Measurements from ENCODE around the gene FBXO2. TPM values are rescaled to one million over a fixed set of nuclear protein-coding genes. Genes with fewer than 3 reads are reported as not detected.

Gene FBXO2
- total RNA-seq, 4 donors from 2014 or later: 0.82 to 3.7 TPM; not detected in 2

DNA sequence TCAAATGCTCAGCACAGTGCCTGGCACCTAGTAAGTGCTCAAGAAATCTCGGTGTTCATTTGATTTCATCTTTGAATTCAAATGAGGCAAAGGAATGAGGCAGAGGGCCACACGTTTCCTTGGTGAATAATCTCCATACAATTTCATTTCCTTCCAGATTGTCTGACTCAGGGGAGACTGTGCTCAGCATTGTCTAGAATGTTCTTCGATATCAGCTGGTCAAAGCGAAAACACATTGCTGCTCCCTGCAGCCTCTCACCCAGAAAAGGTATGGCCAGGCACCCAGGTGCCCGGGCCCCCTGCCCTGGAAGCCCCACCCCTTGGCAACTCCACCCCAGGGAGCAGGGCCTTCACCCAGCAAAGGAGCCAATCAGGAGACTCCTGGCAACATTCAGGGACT, 55.8 kb downstream of the FBXO2 start:
- Histone ChIP-seq H3K36me3 (no peaks in the 10 kb centered on the region), H3K9me3 (no peaks in the 10 kb centered on the region), H3K27me3 (peaks cover 16% of the 10 kb centered on the region), H3K4me1 (no peaks in the 10 kb centered on the region), H3K27ac (no peak overlapping the region), H3K4me3 (no peak overlapping the region)
- intact Hi-C loops (cut with DNase I; ENCODE audit: low total_unique reads): no loop called here
- TF ChIP-seq CTCF (IDR thresholded peaks at IDR 0.05): no peak
- no peak for TF ChIP-seq EP300 (IDR thresholded peaks at IDR 0.05; ENCODE audit: low read depth)
- no peak for TF ChIP-seq POLR2AphosphoS5 (IDR thresholded peaks at IDR 0.05)
- TF ChIP-seq POLR2A (IDR thresholded peaks at IDR 0.05): no peak
- WGBS, 2 donors (ENCODE audit: low coverage in 1 of 2): 74% methylated on average over 5 of the region's 5 CpGs; no CpG with 5 or more reads in 1 of the 2 donors
- DNase-seq: no peak
- in situ Hi-C loops (cut with MboI; ENCODE audit: low pct_ligation_motif_present in 1 of 4, low pct_unique_long_range_greater_than_20kb in 1 of 4, low sequenced_read_pairs in 3 of 4): no loop called here

Other genes with a start within 250 kb of the FBXO2 start
- 1 to 10 TPM in 1 of 4 donors, under 1 TPM in 2, not detected in 1; under 0.01 to 2.6 (median 0.16) TPM for gene DISP3, start 175.3 kb downstream of the FBXO2 start, total RNA-seq
- gene FBXO44, start 448 bp upstream of the FBXO2 start, total RNA-seq: 10 to 100 TPM in 2 of 4 donors, 1 to 10 TPM in 2; 3.2 to 10.5 (median 6.9) TPM
- gene FBXO6, start 9.8 kb upstream of the FBXO2 start, total RNA-seq: 1 to 10 TPM; 4.4 to 8.9 (median 5.2) TPM
- gene MAD2L2, start 26.7 kb upstream of the FBXO2 start, total RNA-seq: 10 to 100 TPM in 1 of 4 donors, 1 to 10 TPM in 3; 5.2 to 11.4 (median 7.1) TPM
- gene DRAXIN, start 37.3 kb upstream of the FBXO2 start, total RNA-seq: under 1 TPM in 2 of 4 donors, not detected in 2; 0.14 to 0.16 TPM
- gene AGTRAP, start 81.7 kb upstream of the FBXO2 start, total RNA-seq: 10 to 100 TPM in 3 of 4 donors, 1 to 10 TPM in 1; 1.2 to 27.0 (median 22.7) TPM
- gene C1orf167, start 107.8 kb upstream of the FBXO2 start, total RNA-seq: under 1 TPM in 1 of 4 donors, not detected in 3; 0.48 TPM
- 100 to 1,000 TPM in 1 of 4 donors, 10 to 100 TPM in 3; 42.8 to 141 (median 48.3) TPM for gene MTHFR, start 151.5 kb upstream of the FBXO2 start, total RNA-seq
- gene CLCN6, start 151.8 kb upstream of the FBXO2 start, total RNA-seq: 100 to 1,000 TPM in 1 of 4 donors, 10 to 100 TPM in 3; 14.0 to 184 (median 30.7) TPM
- gene NPPA, start 193.4 kb upstream of the FBXO2 start, total RNA-seq: not detected
- not detected for gene NPPB, start 204.5 kb upstream of the FBXO2 start, total RNA-seq

All from transverse colon (tissue), 4 donors.